ENCODE measurements around the gene GGPS1. TPM values are rescaled to one million over a fixed set of nuclear protein-coding genes. Genes with fewer than 3 reads are reported as not detected.
A peak's percentile ranks its signal among the peaks of the same experiment; 100 is the strongest.

The GGPS1 gene
- total and polyA plus RNA-seq, 11 donors = 16.4 to 40.2 (median 29.7) TPM

DNA sequence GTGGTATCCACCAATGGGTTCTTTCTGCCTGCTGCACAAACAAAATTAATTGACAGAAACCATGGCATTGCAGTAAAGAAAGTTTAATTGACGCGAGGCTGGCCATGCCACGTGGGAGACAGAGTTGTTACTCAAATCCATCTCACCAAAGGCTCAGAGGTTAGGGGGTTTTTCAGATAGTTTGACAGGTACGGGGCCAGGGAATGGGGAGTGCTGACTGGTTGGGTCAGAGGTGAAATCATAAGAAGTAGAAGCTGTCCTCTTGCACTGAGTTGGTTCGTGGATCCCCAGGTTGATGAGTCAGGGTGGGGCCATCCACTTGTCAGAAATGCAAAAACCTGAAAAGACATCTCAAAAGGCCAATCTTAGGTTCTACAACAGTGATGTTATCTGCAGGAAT is 37.9 kb downstream of the GGPS1 start:
- Histone ChIP-seq H3K4me3 (peak overlapping the region in 2 of 12 donors; percentile 62 to 93), H3K27ac (peak overlapping the region in 4 of 12 donors; percentile 75 to 91 (median 82)), H3K36me3 (peaks cover 0 to 3% (median 0%) of the 10 kb centered on the region in 9 donors), H3K4me1 (peaks cover 0 to 18% (median 6%) of the 10 kb centered on the region in 12 donors), H3K9me3 (no peaks in the 10 kb centered on the region), H3K27me3 (no peaks in the 10 kb centered on the region)
- ATAC-seq = no peak
- WGBS, 4 donors = 82 to 89% (median 84%) methylated on average over 5 of the region's 5 CpGs
- DNase-seq = no peak
- TF ChIP-seq, protein P1, sequence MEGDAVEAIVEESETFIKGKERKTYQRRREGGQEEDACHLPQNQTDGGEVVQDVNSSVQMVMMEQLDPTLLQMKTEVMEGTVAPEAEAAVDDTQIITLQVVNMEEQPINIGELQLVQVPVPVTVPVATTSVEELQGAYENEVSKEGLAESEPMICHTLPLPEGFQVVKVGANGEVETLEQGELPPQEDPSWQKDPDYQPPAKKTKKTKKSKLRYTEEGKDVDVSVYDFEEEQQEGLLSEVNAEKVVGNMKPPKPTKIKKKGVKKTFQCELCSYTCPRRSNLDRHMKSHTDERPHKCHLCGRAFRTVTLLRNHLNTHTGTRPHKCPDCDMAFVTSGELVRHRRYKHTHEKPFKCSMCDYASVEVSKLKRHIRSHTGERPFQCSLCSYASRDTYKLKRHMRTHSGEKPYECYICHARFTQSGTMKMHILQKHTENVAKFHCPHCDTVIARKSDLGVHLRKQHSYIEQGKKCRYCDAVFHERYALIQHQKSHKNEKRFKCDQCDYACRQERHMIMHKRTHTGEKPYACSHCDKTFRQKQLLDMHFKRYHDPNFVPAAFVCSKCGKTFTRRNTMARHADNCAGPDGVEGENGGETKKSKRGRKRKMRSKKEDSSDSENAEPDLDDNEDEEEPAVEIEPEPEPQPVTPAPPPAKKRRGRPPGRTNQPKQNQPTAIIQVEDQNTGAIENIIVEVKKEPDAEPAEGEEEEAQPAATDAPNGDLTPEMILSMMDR (IDR thresholded peaks at IDR 0.05) = no peak
- TF ChIP-seq POLR2A (IDR thresholded peaks at IDR 0.05) = no peak
- intact Hi-C loops (cut with DNase I) = loop anchor here in 5 of 10 donors (2.0 to 5.0 kb wide), 4 partner anchors 34 to 49 kb away; partner anchors contain the start of genes ARID4B (in 4 of the 5) and GGPS1 (in 4 of the 5)

DNA sequence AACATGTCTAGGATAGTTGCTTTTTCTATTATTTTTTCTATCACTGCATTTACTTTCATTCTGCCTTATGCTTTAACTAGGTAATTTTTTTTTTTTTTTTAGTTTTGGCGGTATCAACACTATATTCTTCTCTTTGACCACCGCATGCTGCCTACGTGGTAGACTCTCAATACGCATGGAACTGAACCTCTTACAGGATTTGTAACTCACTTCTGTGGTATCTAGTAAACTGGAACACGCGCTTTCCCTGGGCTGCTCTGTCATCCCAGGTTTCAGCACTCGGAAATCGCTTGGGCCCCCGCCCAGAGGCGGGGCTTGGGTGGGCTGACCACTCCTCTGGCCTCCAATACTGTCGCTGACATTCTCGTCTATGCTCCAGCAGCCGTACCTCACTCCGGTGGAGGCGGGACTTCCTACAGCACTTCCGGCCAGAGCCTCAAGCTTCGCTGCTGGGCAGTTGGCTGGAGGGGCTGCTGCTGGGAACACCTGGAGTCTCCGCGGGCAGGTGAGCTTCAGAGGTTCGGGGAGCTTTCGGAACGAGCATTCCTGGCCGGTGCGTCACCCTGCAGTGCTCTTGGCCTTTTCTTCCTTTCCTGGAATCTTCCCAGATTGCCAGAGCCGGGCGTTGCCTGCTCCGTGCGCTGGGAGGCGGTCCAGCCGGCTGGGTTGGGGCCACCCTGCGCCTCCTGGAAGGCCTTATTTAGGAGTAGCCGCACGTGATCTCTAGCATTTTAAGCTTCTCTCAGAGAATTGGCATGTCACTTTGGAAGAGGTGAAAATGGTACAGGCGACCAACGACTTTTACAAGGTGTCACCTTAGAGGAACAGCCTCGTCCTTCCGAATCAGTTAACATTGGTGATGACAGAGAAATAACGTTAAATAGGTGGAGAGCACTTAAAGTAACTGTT is 38.9 kb downstream of the GGPS1 start, which contains the start of gene TBCE:
TBCE (plus strand) TSS at position 428 of the 909 bp plus-strand sequence. CDS start 12,623 bp downstream, outside the sequence.
- H3K27me3 ChIP-seq = no peaks in the 10 kb centered on the region
- H3K9me3 ChIP-seq = no peaks in the 10 kb centered on the region
- DNase-seq (peak; percentile 96 to 98 (median 97)), ATAC-seq (peak; percentile 100)
- peak within 1 kb of the TSS; percentile 53 to 91 (median 80) for H3K27ac ChIP-seq
- intact Hi-C loops (cut with DNase I) = loop anchor here in 8 of 10 donors (1.0 to 5.0 kb wide), 5 partner anchors 35 to 48 kb away; partner anchors contain the start of genes ARID4B (in 7 of the 8) and GGPS1 (in 7 of the 8)
- H3K4me1 ChIP-seq = peaks cover 0 to 18% (median 6%) of the 10 kb centered on the region in 12 donors
- WGBS, 4 donors = 0 to 1% (median 0%) methylated on average over 21 to 38 of the region's 38 CpGs
- H3K36me3 ChIP-seq = peaks cover 0 to 3% (median 0%) of the 10 kb centered on the region in 9 donors
- peak in 1 of 2 donors; percentile 89 for TF ChIP-seq POLR2A (IDR thresholded peaks at IDR 0.05)
- TF ChIP-seq, protein P1 (IDR thresholded peaks at IDR 0.05) = peak in 3 of 12 donors; percentile 6 to 27 (median 10)
- peak within 1 kb of the TSS; percentile 45 to 93 (median 75) for H3K4me3 ChIP-seq

DNA sequence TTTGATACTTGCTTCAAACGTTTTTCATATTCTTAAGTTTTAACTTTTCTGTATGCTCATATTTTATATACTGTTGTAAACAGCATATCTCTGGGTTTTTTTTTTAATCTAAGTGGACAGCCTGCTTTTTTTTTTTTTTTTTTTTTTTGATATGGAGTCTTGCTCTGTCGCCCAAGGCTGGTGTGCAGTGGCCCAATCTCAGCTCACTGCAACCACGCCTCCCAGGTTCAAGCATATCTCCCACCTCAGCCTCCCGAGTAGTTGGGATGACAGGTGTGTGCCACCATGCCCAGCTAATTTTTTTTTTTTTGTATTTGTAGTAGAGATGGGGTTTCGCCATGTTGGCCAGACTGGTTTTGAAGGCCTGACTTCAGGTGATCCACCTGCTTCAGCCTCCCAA is 40.1 kb downstream of the GGPS1 start:
- Histone ChIP-seq H3K27me3 (no peaks in the 10 kb centered on the region), H3K36me3 (peaks cover 0 to 5% (median 0%) of the 10 kb centered on the region in 9 donors), H3K27ac (no peak overlapping the region), H3K4me1 (peaks cover 0 to 18% (median 6%) of the 10 kb centered on the region in 12 donors), H3K9me3 (no peaks in the 10 kb centered on the region), H3K4me3 (peak overlapping the region in 9 of 12 donors; percentile 62 to 93 (median 78))
- ATAC-seq = no peak
- TF ChIP-seq POLR2A (IDR thresholded peaks at IDR 0.05) = no peak
- TF ChIP-seq, protein P1 (IDR thresholded peaks at IDR 0.05) = no peak
- WGBS, 4 donors = 77 to 84% (median 79%) methylated on average over 5 of the region's 5 CpGs
- DNase-seq = no peak
- intact Hi-C loops (cut with DNase I) = loop anchor here in 3 of 10 donors (5.0 kb wide), 2 partner anchors 36 to 41 kb away; partner anchors contain the start of genes ARID4B (in 2 of the 3) and GGPS1 (in 2 of the 3)

All from heart left ventricle (tissue), 16 donors.